ENCODE measurements around the gene DRD4. TPM values are rescaled to one million over a fixed set of nuclear protein-coding genes. Genes with fewer than 3 reads are reported as not detected.

DRD4 gene
- polyA plus RNA-seq, 4 donors: 0.51 to 1.4 (median 1.1) TPM

DNA sequence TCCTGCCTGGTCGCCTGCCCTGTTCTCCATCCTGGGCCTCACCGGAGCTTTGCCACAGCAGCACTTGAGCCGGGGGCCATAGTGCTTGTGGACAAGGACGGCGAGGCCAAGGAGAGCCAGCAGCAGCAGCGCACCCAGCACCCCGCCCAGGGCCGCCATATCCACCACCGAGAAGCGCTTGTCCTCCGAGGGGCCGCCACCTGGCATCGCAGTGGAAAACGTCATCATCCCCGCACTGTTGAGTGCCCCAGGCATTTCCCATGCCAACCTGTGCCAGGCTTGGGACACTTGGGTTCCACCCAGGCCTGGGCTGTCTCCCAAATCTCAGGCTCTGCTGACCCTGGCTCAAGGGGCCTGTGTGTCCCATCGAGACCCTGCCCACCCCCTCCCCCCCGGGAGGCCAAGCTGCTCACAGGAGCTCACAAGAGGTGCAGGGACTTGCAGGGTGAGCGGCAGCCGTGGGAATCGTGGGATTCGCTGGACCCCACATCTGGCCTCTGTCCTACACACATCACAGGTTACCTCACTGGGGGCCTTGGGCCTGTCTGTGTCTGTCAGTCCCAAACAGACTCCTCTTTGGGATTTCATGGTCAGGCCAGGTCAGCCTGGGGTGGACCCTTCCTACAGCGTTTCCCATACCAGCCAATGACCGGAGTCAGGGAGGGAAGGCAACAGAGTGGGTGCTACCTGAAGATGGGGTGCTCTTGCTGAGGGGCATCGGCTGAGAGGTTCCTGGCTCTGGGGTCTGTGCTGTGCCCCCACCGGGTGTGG, 19.0 kb upstream of the DRD4 start:
- Histone ChIP-seq H3K36me3 (ENCODE audit: control insufficient read depth in 3 of 3, insufficient read depth in 2 of 3, low read depth in 1 of 3, low read length in 3 of 3) (peaks cover 0 to 86% (median 12%) of the 10 kb centered on the region in 3 donors), H3K27me3 (ENCODE audit: control insufficient read depth in 3 of 3, insufficient read depth in 3 of 3, low read length in 3 of 3) (no peaks in the 10 kb centered on the region), H3K9me3 (ENCODE audit: control insufficient read depth in 2 of 2, insufficient read depth in 1 of 2, low read depth in 1 of 2, low read length in 1 of 2) (no peaks in the 10 kb centered on the region), H3K4me3 (ENCODE audit: low read depth in 1 of 3, low read length in 3 of 3) (no peak overlapping the region), H3K4me1 (ENCODE audit: control insufficient read depth in 3 of 3, insufficient read depth in 2 of 3, low read depth in 1 of 3, low read length in 2 of 3) (peaks cover under 1 to 44% (median 7%) of the 10 kb centered on the region in 3 donors), H3K27ac (ENCODE audit: low read depth in 1 of 3, low read length in 2 of 3) (no peak overlapping the region)
- WGBS, 3 donors: 87 to 91% (median 88%) methylated on average over 22 to 25 of the region's 25 CpGs
- DNase-seq: no peak
- no peak for FAIRE-seq

DNA sequence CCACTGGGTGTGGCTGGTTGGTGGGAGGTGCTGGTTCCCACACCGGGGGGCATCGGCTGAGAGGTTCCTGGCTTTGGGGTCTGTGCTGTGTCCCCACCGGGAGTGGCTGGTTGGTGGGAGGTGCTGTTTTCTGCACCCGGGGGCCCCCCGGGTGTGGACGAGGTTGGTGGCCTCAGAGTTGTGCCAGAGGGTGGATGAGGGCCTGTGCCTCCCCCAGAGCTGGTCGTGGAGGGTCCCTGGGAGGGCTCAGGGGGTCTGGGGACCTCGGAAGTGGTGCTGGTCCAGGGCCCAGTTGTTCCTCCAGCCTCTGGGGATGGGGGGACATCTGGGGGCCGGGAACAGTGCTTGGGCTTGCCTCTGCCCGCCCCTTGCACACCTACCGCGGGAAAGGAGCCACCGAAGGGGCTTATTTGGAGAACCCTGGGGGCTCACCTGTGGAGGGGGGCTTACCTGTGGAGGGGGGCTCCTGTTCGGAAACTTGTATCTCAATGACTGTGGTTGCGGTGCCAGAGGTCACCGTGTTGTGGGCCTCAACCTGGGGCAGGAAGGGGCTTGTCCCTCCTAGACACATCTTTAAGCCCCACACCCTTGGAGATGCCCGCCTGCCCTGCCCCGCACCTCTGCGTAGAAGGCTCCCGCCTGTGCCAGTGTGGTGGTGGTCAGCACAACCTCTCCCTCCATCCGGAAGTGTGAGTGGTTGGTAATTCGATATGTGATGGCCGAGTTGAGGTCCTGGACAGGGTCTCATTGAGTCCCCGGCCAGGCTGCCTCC, 18.0 kb upstream of the DRD4 start:
- WGBS, 3 donors: 89 to 92% (median 90%) methylated on average over 21 to 24 of the region's 24 CpGs
- peaks cover 0 to 44% (median 3%) of the 10 kb centered on the region in 3 donors for H3K4me1 ChIP-seq (ENCODE audit: control insufficient read depth in 3 of 3, insufficient read depth in 2 of 3, low read depth in 1 of 3, low read length in 2 of 3)
- peaks cover 0 to 87% (median 10%) of the 10 kb centered on the region in 3 donors for H3K36me3 ChIP-seq (ENCODE audit: control insufficient read depth in 3 of 3, insufficient read depth in 2 of 3, low read depth in 1 of 3, low read length in 3 of 3)
- FAIRE-seq (no peak), DNase-seq (no peak)
- H3K27me3 ChIP-seq (ENCODE audit: control insufficient read depth in 3 of 3, insufficient read depth in 3 of 3, low read length in 3 of 3): no peaks in the 10 kb centered on the region
- H3K27ac ChIP-seq (ENCODE audit: low read depth in 1 of 3, low read length in 2 of 3): no peak overlapping the region
- no peaks in the 10 kb centered on the region for H3K9me3 ChIP-seq (ENCODE audit: control insufficient read depth in 2 of 2, insufficient read depth in 1 of 2, low read depth in 1 of 2, low read length in 1 of 2)
- H3K4me3 ChIP-seq (ENCODE audit: low read depth in 1 of 3, low read length in 3 of 3): no peak overlapping the region

DNA sequence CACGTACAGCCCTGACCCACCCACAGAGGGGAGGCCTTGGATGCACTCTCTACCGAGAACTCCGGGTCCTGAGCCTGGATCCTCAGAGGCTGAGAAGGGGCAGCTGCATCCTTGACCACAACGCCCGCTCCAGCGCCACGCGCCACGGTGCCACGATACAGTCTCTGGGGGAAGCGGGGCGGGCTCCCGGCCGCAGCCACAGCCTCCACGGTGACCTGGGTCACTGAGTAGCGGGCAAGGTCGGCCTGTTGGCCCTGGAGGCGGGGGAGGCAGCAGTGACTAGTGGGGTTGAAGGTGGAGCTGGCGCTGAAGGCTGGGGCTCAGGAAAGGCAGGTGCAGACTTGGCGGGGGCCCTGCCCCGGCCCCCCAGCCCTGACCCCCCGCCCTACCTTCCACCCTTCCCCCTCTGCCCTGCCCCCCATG, 17.4 kb upstream of the DRD4 start:
- FAIRE-seq: no peak
- H3K27me3 ChIP-seq (ENCODE audit: control insufficient read depth in 3 of 3, insufficient read depth in 3 of 3, low read length in 3 of 3): no peaks in the 10 kb centered on the region
- peaks cover 0 to 85% (median 10%) of the 10 kb centered on the region in 3 donors for H3K36me3 ChIP-seq (ENCODE audit: control insufficient read depth in 3 of 3, insufficient read depth in 2 of 3, low read depth in 1 of 3, low read length in 3 of 3)
- DNase-seq: no peak
- no peak overlapping the region for H3K27ac ChIP-seq (ENCODE audit: low read depth in 1 of 3, low read length in 2 of 3)
- H3K4me3 ChIP-seq (ENCODE audit: low read depth in 1 of 3, low read length in 3 of 3): no peak overlapping the region
- peaks cover 0 to 38% (median 0%) of the 10 kb centered on the region in 3 donors for H3K4me1 ChIP-seq (ENCODE audit: control insufficient read depth in 3 of 3, insufficient read depth in 2 of 3, low read depth in 1 of 3, low read length in 2 of 3)
- 89 to 98% (median 92%) methylated on average over 21 to 22 of the region's 22 CpGs for WGBS, 3 donors
- no peaks in the 10 kb centered on the region for H3K9me3 ChIP-seq (ENCODE audit: control insufficient read depth in 2 of 2, insufficient read depth in 1 of 2, low read depth in 1 of 2, low read length in 1 of 2)

DNA sequence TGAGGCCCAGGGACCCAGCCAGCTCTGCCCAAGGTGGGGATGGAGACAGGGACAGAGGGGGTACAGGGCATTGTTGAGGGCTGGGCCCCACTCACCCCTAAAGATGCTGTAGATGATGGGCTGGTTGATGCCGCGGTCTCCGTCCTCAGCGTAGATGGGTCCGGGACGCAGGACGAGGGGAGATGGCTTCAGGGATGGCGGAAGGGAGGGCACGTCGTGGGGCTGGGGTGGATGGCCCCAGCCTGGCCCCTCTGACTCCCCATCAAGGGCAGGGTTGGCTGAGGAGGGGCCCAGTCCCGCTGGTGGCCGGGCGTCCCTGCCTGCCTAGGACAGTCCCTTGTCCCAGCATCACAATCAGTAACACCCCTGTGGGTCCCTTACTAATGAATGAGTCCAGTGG, 16.9 kb upstream of the DRD4 start:
- WGBS, 3 donors: 94 to 97% (median 94%) methylated on average over 13 of the region's 13 CpGs
- Histone ChIP-seq H3K27ac (ENCODE audit: low read depth in 1 of 3, low read length in 2 of 3) (peak overlapping the region in 1 of 3 donors; percentile 2), H3K4me3 (ENCODE audit: low read depth in 1 of 3, low read length in 3 of 3) (no peak overlapping the region), H3K9me3 (ENCODE audit: control insufficient read depth in 2 of 2, insufficient read depth in 1 of 2, low read depth in 1 of 2, low read length in 1 of 2) (no peaks in the 10 kb centered on the region), H3K4me1 (ENCODE audit: control insufficient read depth in 3 of 3, insufficient read depth in 2 of 3, low read depth in 1 of 3, low read length in 2 of 3) (peaks cover 0 to 33% (median 0%) of the 10 kb centered on the region in 3 donors), H3K27me3 (ENCODE audit: control insufficient read depth in 3 of 3, insufficient read depth in 3 of 3, low read length in 3 of 3) (no peaks in the 10 kb centered on the region), H3K36me3 (ENCODE audit: control insufficient read depth in 3 of 3, insufficient read depth in 2 of 3, low read depth in 1 of 3, low read length in 3 of 3) (peaks cover 0 to 80% (median 10%) of the 10 kb centered on the region in 3 donors)
- FAIRE-seq (no peak), DNase-seq (no peak)

DNA sequence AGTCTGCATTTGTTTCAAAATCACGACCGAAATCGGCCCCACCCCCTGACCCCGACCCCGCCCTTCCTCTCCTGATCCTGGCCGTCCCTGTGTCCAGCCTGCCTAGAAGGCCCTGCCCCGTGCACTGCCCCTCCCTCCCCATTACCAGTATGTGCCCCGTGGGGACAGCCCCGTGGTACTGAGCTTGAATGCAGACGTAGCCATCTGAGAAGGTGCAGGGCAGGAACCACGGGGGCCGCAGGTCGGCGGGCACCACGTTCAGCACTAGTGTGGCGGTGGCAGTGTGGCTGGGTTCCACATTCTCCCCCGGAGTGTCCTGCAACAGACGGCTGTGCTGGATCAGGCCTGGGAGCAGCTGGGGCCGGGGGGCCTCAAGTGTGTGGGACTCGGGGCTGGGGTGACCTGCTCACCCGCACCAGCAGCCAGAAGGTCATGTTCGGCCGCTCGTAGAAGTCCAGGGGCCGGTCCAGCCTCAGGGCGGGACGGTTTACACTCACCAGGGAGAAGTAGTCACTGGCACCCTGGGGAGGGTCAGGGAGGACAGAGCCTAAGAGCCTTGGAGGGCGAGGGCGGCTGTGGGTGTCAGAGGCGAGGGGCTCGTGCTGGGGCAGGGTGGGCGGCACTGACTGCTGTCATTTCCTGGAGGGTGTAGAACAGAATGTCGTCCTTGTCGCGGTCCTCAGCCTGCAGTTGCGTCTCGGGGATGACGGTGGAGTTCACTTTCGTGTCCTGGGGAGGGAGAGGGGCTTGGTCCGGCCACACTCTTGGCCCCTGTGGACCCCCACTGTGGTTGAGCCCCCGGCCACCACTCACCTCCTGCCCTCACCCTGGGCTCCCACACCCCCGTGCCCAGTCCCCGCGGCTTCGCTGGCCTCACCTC, 15.9 kb upstream of the DRD4 start:
- DNase-seq (no peak), FAIRE-seq (no peak)
- Histone ChIP-seq H3K4me3 (ENCODE audit: low read depth in 1 of 3, low read length in 3 of 3) (no peak overlapping the region), H3K27me3 (ENCODE audit: control insufficient read depth in 3 of 3, insufficient read depth in 3 of 3, low read length in 3 of 3) (no peaks in the 10 kb centered on the region), H3K27ac (ENCODE audit: low read depth in 1 of 3, low read length in 2 of 3) (peak overlapping the region in 1 of 3 donors; percentile 22), H3K4me1 (ENCODE audit: control insufficient read depth in 3 of 3, insufficient read depth in 2 of 3, low read depth in 1 of 3, low read length in 2 of 3) (peaks cover 0 to 35% (median 0%) of the 10 kb centered on the region in 3 donors), H3K36me3 (ENCODE audit: control insufficient read depth in 3 of 3, insufficient read depth in 2 of 3, low read depth in 1 of 3, low read length in 3 of 3) (peaks cover 0 to 78% (median 10%) of the 10 kb centered on the region in 3 donors), H3K9me3 (ENCODE audit: control insufficient read depth in 2 of 2, insufficient read depth in 1 of 2, low read depth in 1 of 2, low read length in 1 of 2) (no peaks in the 10 kb centered on the region)
- WGBS, 3 donors: 73 to 74% (median 74%) methylated on average over 43 to 45 of the region's 45 CpGs

DNA sequence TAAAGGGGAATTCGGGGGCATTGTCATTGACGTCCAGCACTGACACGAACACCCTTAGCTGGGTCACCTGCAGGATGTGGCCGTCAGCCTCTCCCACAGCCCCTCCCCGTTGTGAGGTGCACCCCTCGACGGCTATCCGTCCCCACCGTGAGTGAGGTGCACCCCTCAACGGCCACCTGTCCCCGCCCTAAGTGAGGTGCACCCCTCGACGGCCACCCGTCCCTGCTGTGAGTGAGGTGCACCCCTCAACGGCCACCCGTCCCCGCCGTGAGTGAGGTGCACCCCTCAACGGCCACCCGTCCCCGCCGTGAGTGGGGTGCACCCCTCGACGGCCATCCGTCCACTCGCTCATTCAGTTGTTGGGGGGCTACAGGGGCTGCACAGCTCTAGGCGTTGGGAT, 15.2 kb upstream of the DRD4 start:
- DNase-seq: no peak
- no peak overlapping the region for H3K27ac ChIP-seq (ENCODE audit: low read depth in 1 of 3, low read length in 2 of 3)
- peaks cover 0 to 33% (median 0%) of the 10 kb centered on the region in 3 donors for H3K4me1 ChIP-seq (ENCODE audit: control insufficient read depth in 3 of 3, insufficient read depth in 2 of 3, low read depth in 1 of 3, low read length in 2 of 3)
- H3K4me3 ChIP-seq (ENCODE audit: low read depth in 1 of 3, low read length in 3 of 3): no peak overlapping the region
- H3K27me3 ChIP-seq (ENCODE audit: control insufficient read depth in 3 of 3, insufficient read depth in 3 of 3, low read length in 3 of 3): no peaks in the 10 kb centered on the region
- peaks cover 0 to 73% (median 10%) of the 10 kb centered on the region in 3 donors for H3K36me3 ChIP-seq (ENCODE audit: control insufficient read depth in 3 of 3, insufficient read depth in 2 of 3, low read depth in 1 of 3, low read length in 3 of 3)
- FAIRE-seq: no peak
- 76 to 81% (median 77%) methylated on average over 24 to 27 of the region's 27 CpGs for WGBS, 3 donors
- H3K9me3 ChIP-seq (ENCODE audit: control insufficient read depth in 2 of 2, insufficient read depth in 1 of 2, low read depth in 1 of 2, low read length in 1 of 2): no peaks in the 10 kb centered on the region

DNA sequence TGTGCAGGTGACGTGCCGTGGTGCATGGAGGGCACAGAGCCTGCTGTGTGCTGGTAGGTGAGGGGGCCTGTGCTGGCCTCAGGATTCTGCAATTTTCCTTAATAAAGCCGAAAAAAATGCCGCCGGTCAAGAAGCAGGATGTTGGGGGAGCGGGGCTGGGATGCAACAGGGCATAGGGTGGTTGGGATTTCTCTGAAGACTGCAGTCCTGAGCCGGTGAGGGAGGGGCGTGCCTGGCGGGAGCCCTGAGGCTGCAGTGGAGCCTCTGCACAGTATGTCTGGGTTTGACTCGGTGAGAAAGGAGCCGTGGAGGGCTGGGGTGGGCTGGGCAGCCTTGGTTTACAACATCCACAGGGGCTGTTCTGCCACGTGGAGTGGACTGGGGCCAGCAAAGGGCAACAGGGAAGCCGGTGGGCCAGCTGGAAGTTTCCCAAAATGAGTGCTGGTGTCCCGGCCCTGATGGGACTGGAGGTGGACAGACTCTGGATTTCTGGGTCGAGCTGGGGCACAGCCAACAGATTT, 13.7 kb upstream of the DRD4 start:
- H3K9me3 ChIP-seq (ENCODE audit: control insufficient read depth in 2 of 2, insufficient read depth in 1 of 2, low read depth in 1 of 2, low read length in 1 of 2): peaks cover 0 to 3% of the 10 kb centered on the region in 2 donors
- peak overlapping the region in 2 of 3 donors; percentile 52 to 81 for H3K4me3 ChIP-seq (ENCODE audit: low read depth in 1 of 3, low read length in 3 of 3)
- peaks cover 0 to 61% (median 10%) of the 10 kb centered on the region in 3 donors for H3K36me3 ChIP-seq (ENCODE audit: control insufficient read depth in 3 of 3, insufficient read depth in 2 of 3, low read depth in 1 of 3, low read length in 3 of 3)
- H3K4me1 ChIP-seq (ENCODE audit: control insufficient read depth in 3 of 3, insufficient read depth in 2 of 3, low read depth in 1 of 3, low read length in 2 of 3): peaks cover 0 to 33% (median 0%) of the 10 kb centered on the region in 3 donors
- H3K27ac ChIP-seq (ENCODE audit: low read depth in 1 of 3, low read length in 2 of 3): peak overlapping the region; percentile 55 to 80 (median 77)
- H3K27me3 ChIP-seq (ENCODE audit: control insufficient read depth in 3 of 3, insufficient read depth in 3 of 3, low read length in 3 of 3): no peaks in the 10 kb centered on the region
- WGBS, 3 donors: 60 to 70% (median 68%) methylated on average over 15 of the region's 15 CpGs
- FAIRE-seq (no peak), DNase-seq (no peak)
